ENCODE results near the gene CRY1.
A peak's percentile ranks its signal among the peaks of the same experiment; 100 is the strongest.

The CRY1 gene

GRCh38 chr12:106956048-106956578 lies 137.2 kb downstream of the CRY1 start:
- Histone ChIP-seq H3K36me3 (ENCODE audit: control insufficient read depth, insufficient read depth, low read length) (no peaks in the 10 kb centered on the region; the same call in 1 of the 2 replicates), H3K4me3 (replicated peaks; ENCODE audit: low read depth, low read length) (peak overlapping the region; percentile 98), H3K27me3 (replicated peaks; ENCODE audit: control insufficient read depth, insufficient read depth, low read length) (no peaks in the 10 kb centered on the region)
- no peak for DNase-seq (ENCODE audit: extremely low read depth, insufficient read length)
- peak; percentile 5 for TF ChIP-seq CTCF (IDR thresholded peaks at IDR 0.05; ENCODE audit: insufficient read depth, low read length, poor library complexity, severe bottlenecking)

GRCh38 chr12:106955377-106956047 lies 137.8 kb downstream of the CRY1 start, which contains the start of gene TMEM263:
Gene TMEM263, plus strand, starts transcription at chr12:106955907. Its CDS starts 11,210 bp downstream, at chr12:106967117.
- Histone ChIP-seq H3K36me3 (ENCODE audit: control insufficient read depth, insufficient read depth, low read length) (no peaks in the 10 kb centered on the region; the same call in 1 of the 2 replicates), H3K4me3 (replicated peaks; ENCODE audit: low read depth, low read length) (peak within 1 kb of the TSS; percentile 98), H3K27me3 (replicated peaks; ENCODE audit: control insufficient read depth, insufficient read depth, low read length) (no peaks in the 10 kb centered on the region)
- TF ChIP-seq CTCF (IDR thresholded peaks at IDR 0.05; ENCODE audit: insufficient read depth, low read length, poor library complexity, severe bottlenecking), result no peak
- peak; percentile 98 for DNase-seq (ENCODE audit: extremely low read depth, insufficient read length)

- peak; percentile 54 for DNase-seq (ENCODE audit: extremely low read depth, insufficient read length)
- no peaks in the 10 kb centered on the region; the same call in 1 of the 2 replicates for H3K36me3 ChIP-seq (ENCODE audit: control insufficient read depth, insufficient read depth, low read length)
- no peaks in the 10 kb centered on the region for H3K27me3 ChIP-seq (replicated peaks; ENCODE audit: control insufficient read depth, insufficient read depth, low read length)
- peak overlapping the region; percentile 98 for H3K4me3 ChIP-seq (replicated peaks; ENCODE audit: low read depth, low read length)
- TF ChIP-seq CTCF (IDR thresholded peaks at IDR 0.05; ENCODE audit: insufficient read depth, low read length, poor library complexity, severe bottlenecking), result no peak
Measured at GRCh38 chr12:106954462-106955376, 138.6 kb downstream of the CRY1 start.

DNA sequence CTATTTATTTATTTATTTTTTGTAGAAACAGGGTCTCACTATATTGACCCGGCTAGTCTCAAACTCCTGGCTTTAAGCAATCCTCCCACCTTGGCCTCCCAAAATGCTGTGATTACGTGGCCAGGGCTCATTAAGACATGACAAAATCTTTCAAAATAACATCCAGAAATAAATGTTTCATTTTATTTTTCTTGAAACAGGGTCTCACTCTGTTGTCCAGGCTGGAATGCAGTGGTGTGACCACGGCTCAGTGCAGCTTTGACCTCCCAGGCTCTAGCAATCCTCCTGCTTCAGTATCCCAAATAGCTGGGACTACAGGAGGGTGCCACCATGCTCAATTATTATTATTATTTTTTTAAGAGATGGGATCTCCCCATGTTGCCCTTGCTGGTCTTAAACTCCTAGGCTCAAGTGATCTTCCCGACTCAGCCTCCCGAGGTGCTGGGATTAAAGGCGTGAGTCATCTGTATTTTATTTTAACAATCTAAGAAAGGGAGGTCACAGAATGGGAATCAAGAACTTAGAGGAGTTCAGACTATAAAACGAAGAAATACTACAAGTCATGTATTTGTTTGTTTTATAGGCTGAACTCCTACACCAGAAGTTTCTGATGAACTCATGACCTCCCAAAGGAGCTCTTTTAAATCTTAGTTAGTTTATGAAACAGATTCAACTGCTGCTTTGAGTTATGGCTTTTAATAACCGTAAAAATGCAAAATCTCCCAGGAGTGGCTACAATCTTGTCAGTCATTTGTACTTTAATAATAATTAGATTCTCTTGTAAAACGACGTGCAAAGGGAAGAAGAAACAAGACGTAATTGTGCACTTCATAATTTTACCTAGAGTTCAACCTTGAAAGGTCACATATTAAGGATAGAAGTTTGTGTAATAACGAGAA lies 139.7 kb downstream of the CRY1 start:
- Histone ChIP-seq H3K36me3 (ENCODE audit: control insufficient read depth, insufficient read depth, low read length) (no peaks in the 10 kb centered on the region), H3K27me3 (replicated peaks; ENCODE audit: control insufficient read depth, insufficient read depth, low read length) (no peaks in the 10 kb centered on the region), H3K4me3 (replicated peaks; ENCODE audit: low read depth, low read length) (no peak overlapping the region)
- TF ChIP-seq CTCF (IDR thresholded peaks at IDR 0.05; ENCODE audit: insufficient read depth, low read length, poor library complexity, severe bottlenecking), result no peak
- no peak for DNase-seq (ENCODE audit: extremely low read depth, insufficient read length)

DNA sequence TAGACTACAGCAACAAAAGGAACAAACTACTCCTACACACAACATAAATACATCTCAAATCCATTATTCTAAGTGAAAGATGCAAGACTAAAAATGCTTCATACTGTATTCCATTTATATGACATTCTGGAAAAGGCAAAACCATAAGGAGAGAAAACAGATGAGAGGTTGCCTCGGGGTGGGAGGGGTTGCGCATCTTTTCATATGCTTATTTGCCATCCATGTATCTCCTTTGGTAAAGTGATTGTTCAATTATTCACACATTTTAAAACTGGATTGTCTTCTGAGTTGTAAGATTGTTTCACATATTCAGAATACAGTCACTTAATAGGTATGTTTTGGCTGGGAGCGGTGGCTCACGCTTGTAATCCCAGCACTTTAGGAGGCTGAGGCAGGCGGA lies 142.8 kb downstream of the CRY1 start:
- TF ChIP-seq CTCF (IDR thresholded peaks at IDR 0.05; ENCODE audit: insufficient read depth, low read length, poor library complexity, severe bottlenecking), result no peak
- Histone ChIP-seq H3K4me3 (replicated peaks; ENCODE audit: low read depth, low read length) (no peak overlapping the region), H3K27me3 (replicated peaks; ENCODE audit: control insufficient read depth, insufficient read depth, low read length) (no peaks in the 10 kb centered on the region), H3K36me3 (ENCODE audit: control insufficient read depth, insufficient read depth, low read length) (no peaks in the 10 kb centered on the region)
- DNase-seq (ENCODE audit: extremely low read depth, insufficient read length), result no peak
